Stimulated activated CD4-positive, alpha-beta T cell treated with anti-CD3 and anti-CD28 coated beads, Interleukin-4, amount 100 ng/mL, for 24 hours (primary cell): ENCODE measurements around the gene HLA-E.
"Not testable (repeated sequence)": the region's sequence is repeated elsewhere in the genome, so short reads cannot be mapped to it uniquely, and the experiment has no call there.

Experiments used
- DNase-seq: peaks from one replicate; pipeline ENCODE4 v3.0.0-alpha.2; 2020

The HLA-E gene

GRCh38 chr6:30489081-30490025 lies at the start of gene HLA-E:
Gene HLA-E, plus strand, starts transcription at chr6:30489509. Its CDS starts 23 bp downstream, at chr6:30489532.
- DNase-seq = peak; percentile 93

GRCh38 chr6:30441171-30441570 lies 48.1 kb upstream of the HLA-E start:
- DNase-seq = peak; percentile 35

- DNase-seq = no peak
Measured at GRCh38 chr6:30443657-30444450, 45.5 kb upstream of the HLA-E start.

GRCh38 chr6:30444451-30444742 lies 44.9 kb upstream of the HLA-E start:
- DNase-seq = no peak

- DNase-seq = no peak
Measured at GRCh38 chr6:30446259-30446658, 43.0 kb upstream of the HLA-E start.

- DNase-seq = no peak
Measured at GRCh38 chr6:30447237-30447636, 42.1 kb upstream of the HLA-E start.

- no peak for DNase-seq
Measured at GRCh38 chr6:30450548-30450908, 38.8 kb upstream of the HLA-E start.

GRCh38 chr6:30450909-30451841 lies 38.1 kb upstream of the HLA-E start:
- peak; percentile 64 for DNase-seq

GRCh38 chr6:30452736-30453507 lies 36.4 kb upstream of the HLA-E start:
- no peak for DNase-seq

GRCh38 chr6:30453508-30454116 lies 35.7 kb upstream of the HLA-E start:
- peak; percentile 90 for DNase-seq

GRCh38 chr6:30459145-30459544 lies 30.2 kb upstream of the HLA-E start:
- no peak for DNase-seq

- DNase-seq = no peak
Measured at GRCh38 chr6:30461055-30461454, 28.3 kb upstream of the HLA-E start.

GRCh38 chr6:30462482-30462881 lies 26.8 kb upstream of the HLA-E start:
- DNase-seq = no peak

GRCh38 chr6:30463242-30463641 lies 26.1 kb upstream of the HLA-E start:
- no peak for DNase-seq

GRCh38 chr6:30463651-30464618 lies 25.4 kb upstream of the HLA-E start:
- peak; percentile 54 for DNase-seq

- DNase-seq = no peak
Measured at GRCh38 chr6:30465595-30466306, 23.6 kb upstream of the HLA-E start.

GRCh38 chr6:30470968-30471367 lies 18.3 kb upstream of the HLA-E start:
- no peak for DNase-seq

GRCh38 chr6:30475116-30475515 lies 14.2 kb upstream of the HLA-E start:
- DNase-seq = not testable (repeated sequence)

GRCh38 chr6:30480536-30481156 lies 8.7 kb upstream of the HLA-E start:
- DNase-seq = peak; percentile 52
